ENCODE results near the gene ANKDD1B. TPM values are rescaled to one million over a fixed set of nuclear protein-coding genes. Genes with fewer than 3 reads are reported as not detected.

ANKDD1B gene
- total and polyA plus RNA-seq, 10 donors, result 0.20 to 1.4 (median 0.40) TPM

DNA sequence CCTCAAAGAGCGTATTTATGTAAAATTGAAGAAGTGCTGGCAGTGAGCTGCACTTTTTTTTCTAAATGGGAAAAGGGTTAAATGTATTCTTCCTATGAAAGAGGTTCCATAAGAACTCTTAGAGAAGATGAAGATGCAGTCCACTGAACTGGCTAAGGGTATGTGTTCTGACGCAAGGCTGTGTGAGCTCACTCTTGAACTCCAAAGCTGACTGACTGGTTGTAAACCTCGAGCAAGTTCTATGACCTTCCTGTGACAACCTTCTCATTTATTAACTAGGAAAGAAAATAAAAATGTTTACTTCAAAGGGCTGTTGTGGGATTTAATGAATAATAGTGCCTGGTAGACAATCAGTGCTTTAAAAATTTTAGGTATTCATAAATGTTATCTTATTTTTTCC is 59.3 kb downstream of the ANKDD1B start:
- Histone ChIP-seq H3K9me3 (no peaks in the 10 kb centered on the region), H3K27me3 (replicated peaks in 1 of 7) (no peaks in the 10 kb centered on the region), H3K4me1 (peaks cover 5 to 21% (median 13%) of the 10 kb centered on the region in 6 donors), H3K4me3 (no peak overlapping the region), H3K36me3 (peaks cover 0 to 38% (median 27%) of the 10 kb centered on the region in 6 donors), H3K27ac (no peak overlapping the region)
- no peak for TF ChIP-seq POLR2AphosphoS5 (IDR thresholded peaks at IDR 0.05)
- TF ChIP-seq, protein P1, sequence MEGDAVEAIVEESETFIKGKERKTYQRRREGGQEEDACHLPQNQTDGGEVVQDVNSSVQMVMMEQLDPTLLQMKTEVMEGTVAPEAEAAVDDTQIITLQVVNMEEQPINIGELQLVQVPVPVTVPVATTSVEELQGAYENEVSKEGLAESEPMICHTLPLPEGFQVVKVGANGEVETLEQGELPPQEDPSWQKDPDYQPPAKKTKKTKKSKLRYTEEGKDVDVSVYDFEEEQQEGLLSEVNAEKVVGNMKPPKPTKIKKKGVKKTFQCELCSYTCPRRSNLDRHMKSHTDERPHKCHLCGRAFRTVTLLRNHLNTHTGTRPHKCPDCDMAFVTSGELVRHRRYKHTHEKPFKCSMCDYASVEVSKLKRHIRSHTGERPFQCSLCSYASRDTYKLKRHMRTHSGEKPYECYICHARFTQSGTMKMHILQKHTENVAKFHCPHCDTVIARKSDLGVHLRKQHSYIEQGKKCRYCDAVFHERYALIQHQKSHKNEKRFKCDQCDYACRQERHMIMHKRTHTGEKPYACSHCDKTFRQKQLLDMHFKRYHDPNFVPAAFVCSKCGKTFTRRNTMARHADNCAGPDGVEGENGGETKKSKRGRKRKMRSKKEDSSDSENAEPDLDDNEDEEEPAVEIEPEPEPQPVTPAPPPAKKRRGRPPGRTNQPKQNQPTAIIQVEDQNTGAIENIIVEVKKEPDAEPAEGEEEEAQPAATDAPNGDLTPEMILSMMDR (IDR thresholded peaks at IDR 0.05 in 8 of 11, conservative IDR thresholded peaks at IDR 0.05 in 3 of 11), result no peak
- no peak for TF ChIP-seq POLR2A (IDR thresholded peaks at IDR 0.05)
- no peak for DNase-seq
- WGBS, 5 donors, result 85 to 93% (median 89%) methylated on average over 3 of the region's 3 CpGs
- intact Hi-C loops (cut with DNase I; ENCODE audit: low total_unique reads), result no loop called here

DNA sequence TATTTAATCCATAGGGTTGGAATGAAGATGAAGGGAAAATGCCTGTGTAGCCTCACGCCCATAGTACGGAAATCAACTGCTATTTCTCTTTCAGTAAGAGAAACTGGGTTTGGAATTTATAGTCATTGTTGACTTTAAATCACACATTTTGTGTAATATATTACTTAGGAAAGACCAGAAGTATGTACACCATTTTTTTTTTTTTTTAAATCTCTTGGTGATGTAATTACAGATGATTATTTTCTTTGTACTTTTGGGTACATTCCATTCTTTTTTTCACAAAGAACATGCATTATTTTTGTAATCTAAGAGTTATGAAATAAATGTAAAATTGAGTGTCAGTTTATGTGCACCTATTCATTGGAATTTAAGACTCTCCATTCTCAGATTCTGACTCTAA is 60.3 kb downstream of the ANKDD1B start:
- Histone ChIP-seq H3K36me3 (peaks cover 0 to 48% (median 27%) of the 10 kb centered on the region in 6 donors), H3K9me3 (no peaks in the 10 kb centered on the region), H3K4me1 (peaks cover 5 to 21% (median 13%) of the 10 kb centered on the region in 6 donors), H3K27me3 (replicated peaks in 1 of 7) (no peaks in the 10 kb centered on the region), H3K4me3 (no peak overlapping the region), H3K27ac (no peak overlapping the region)
- intact Hi-C loops (cut with DNase I; ENCODE audit: low total_unique reads), result no loop called here
- 47 to 96% (median 50%) methylated on average over 2 of the region's 2 CpGs for WGBS, 5 donors
- no peak for DNase-seq
- TF ChIP-seq, protein P1 (IDR thresholded peaks at IDR 0.05 in 8 of 11, conservative IDR thresholded peaks at IDR 0.05 in 3 of 11), result no peak
- TF ChIP-seq POLR2AphosphoS5 (IDR thresholded peaks at IDR 0.05), result no peak
- no peak for TF ChIP-seq POLR2A (IDR thresholded peaks at IDR 0.05)

DNA sequence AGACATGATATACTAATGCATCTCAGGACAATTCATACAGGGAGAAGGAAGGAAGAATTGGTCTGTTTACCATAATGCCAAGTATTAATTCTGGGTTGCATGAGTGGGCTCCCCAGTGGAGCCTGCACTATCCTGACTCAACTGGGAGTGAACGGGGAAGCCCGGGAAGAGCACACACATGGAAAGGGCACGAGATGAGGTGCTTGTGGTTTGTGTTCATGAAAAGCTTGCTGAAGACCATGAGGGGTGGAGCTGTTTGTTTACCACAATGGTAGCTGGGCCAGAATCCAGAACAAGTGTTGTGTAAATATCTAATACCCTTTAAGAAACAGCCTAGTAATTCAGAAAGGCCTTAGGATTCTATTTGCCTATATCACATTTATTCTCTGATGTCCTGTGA is 61.4 kb downstream of the ANKDD1B start:
- H3K4me1 ChIP-seq, result peaks cover 7 to 29% (median 18%) of the 10 kb centered on the region in 6 donors
- H3K9me3 ChIP-seq, result no peaks in the 10 kb centered on the region
- WGBS, 5 donors, result 90 to 99% (median 93%) methylated on average over 3 of the region's 3 CpGs
- DNase-seq, result no peak
- H3K36me3 ChIP-seq, result peaks cover 0 to 54% (median 27%) of the 10 kb centered on the region in 6 donors
- no peaks in the 10 kb centered on the region for H3K27me3 ChIP-seq (replicated peaks in 1 of 7)
- H3K4me3 ChIP-seq, result no peak overlapping the region
- H3K27ac ChIP-seq, result no peak overlapping the region
- no peak for TF ChIP-seq POLR2AphosphoS5 (IDR thresholded peaks at IDR 0.05)
- TF ChIP-seq POLR2A (IDR thresholded peaks at IDR 0.05), result no peak
- TF ChIP-seq, protein P1 (IDR thresholded peaks at IDR 0.05 in 8 of 11, conservative IDR thresholded peaks at IDR 0.05 in 3 of 11), result no peak
- intact Hi-C loops (cut with DNase I; ENCODE audit: low total_unique reads), result no loop called here

DNA sequence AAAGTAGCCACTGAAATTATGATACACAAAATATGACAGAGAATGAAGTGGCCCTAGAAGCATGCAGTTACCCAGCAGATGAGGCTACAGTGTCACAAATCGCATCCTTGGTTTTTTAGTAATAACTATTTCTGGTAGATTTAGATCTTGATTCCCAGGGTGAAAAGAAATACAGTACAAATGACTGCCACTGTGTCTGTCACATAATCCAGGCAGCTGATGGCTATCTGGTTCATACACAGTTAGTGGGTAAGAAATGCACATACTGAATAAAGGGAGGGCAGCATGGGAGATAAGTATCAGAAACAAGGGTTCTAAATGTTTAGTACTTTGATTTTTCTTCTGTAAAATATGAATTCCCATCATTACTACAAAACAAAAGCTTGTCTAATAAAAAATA is 64.5 kb downstream of the ANKDD1B start:
- no peak overlapping the region for H3K4me3 ChIP-seq
- H3K27ac ChIP-seq, result no peak overlapping the region
- peaks cover 0 to 54% (median 27%) of the 10 kb centered on the region in 6 donors for H3K36me3 ChIP-seq
- no peak for TF ChIP-seq POLR2A (IDR thresholded peaks at IDR 0.05)
- TF ChIP-seq, protein P1 (IDR thresholded peaks at IDR 0.05 in 8 of 11, conservative IDR thresholded peaks at IDR 0.05 in 3 of 11), result no peak
- TF ChIP-seq POLR2AphosphoS5 (IDR thresholded peaks at IDR 0.05), result no peak
- no peaks in the 10 kb centered on the region for H3K27me3 ChIP-seq (replicated peaks in 1 of 7)
- H3K4me1 ChIP-seq, result peaks cover 0 to 26% (median 10%) of the 10 kb centered on the region in 6 donors
- intact Hi-C loops (cut with DNase I; ENCODE audit: low total_unique reads), result no loop called here
- DNase-seq, result no peak
- H3K9me3 ChIP-seq, result no peaks in the 10 kb centered on the region
- WGBS, 5 donors, result 93 to 100% (median 97%) methylated on average over 1 of the region's 1 CpG
